HCT116 (cell line): ENCODE measurements around the gene SLC39A13.

ENCODE experiments used
- CEBPB ChIP-seq: IDR thresholded peaks from 2 replicates; pipeline ENCODE4 v1.6.1; 2012; ENCODE audit warnings: low read depth
- EZH2 ChIP-seq: fragments of 200-600 bp; sonication (generic); IDR thresholded peaks from 2 replicates; pipeline ENCODE4 v1.6.1; 2017; ENCODE audit warnings: antibody characterized with exemption, mixed run types
- FOSL1 ChIP-seq: IDR thresholded peaks from 2 replicates; pipeline ENCODE4 v1.6.1; 2012; ENCODE audit warnings: low read depth
- JUND ChIP-seq: IDR thresholded peaks from 2 replicates; pipeline ENCODE4 v1.6.1; 2012
- POLR2A ChIP-seq: IDR thresholded peaks from 2 replicates; pipeline ENCODE4 v1.7.0; 2011; ENCODE audit warnings: borderline replicate concordance; ENCODE audit not compliant: insufficient read depth, insufficient read length; ENCODE audit errors: extremely low read depth
- POLR2AphosphoS5 ChIP-seq: IDR thresholded peaks from 2 replicates; pipeline ENCODE4 v1.6.1; 2011; ENCODE audit warnings: mild to moderate bottlenecking, low read depth, low read length, moderate library complexity
- RAD21 ChIP-seq: IDR thresholded peaks from 2 replicates; pipeline ENCODE4 v1.6.1; 2012; ENCODE audit warnings: low read depth, mild to moderate bottlenecking
- SIN3A ChIP-seq: IDR thresholded peaks from 2 replicates; pipeline ENCODE4 v1.6.1; 2012; ENCODE audit warnings: low read depth
- SRF ChIP-seq: IDR thresholded peaks from 2 replicates; pipeline ENCODE4 v1.6.1; 2012; ENCODE audit warnings: low read depth
- ZNF274 ChIP-seq: fragments of 200-500 bp; sonication (Bioruptor generic); IDR thresholded peaks from 2 replicates; pipeline ENCODE4 v1.6.1; 2014; ENCODE audit warnings: mild to moderate bottlenecking, low read depth, low read length, inconsistent platforms
- TF ChIP-seq, protein P1 (sequence below), 3 experiments: fragments of 200-600 bp in 1 of 3; sonication (generic) in 1 of 3; IDR thresholded peaks in 2 of 3; conservative IDR thresholded peaks in 1 of 3; 2 replicates each; pipeline ENCODE4 v1.5.1; 2012 to 2017; ENCODE audit warnings: low read depth in 2 of 3, low read length in 2 of 3, antibody characterized with exemption in 1 of 3, borderline replicate concordance in 1 of 3, control low read depth in 1 of 3, mild to moderate bottlenecking in 1 of 3, mixed read lengths in 1 of 3, mixed run types in 1 of 3, moderate library complexity in 1 of 3; ENCODE audit not compliant: insufficient read depth in 1 of 3
- TF ChIP-seq, protein P2 (sequence below): IDR thresholded peaks from 2 replicates; pipeline ENCODE4 v1.6.1; 2012; ENCODE audit warnings: low read depth
- TF ChIP-seq, protein P3 (sequence below): IDR thresholded peaks from 2 replicates; pipeline ENCODE4 v1.6.1; 2011; ENCODE audit warnings: mild to moderate bottlenecking, low read length, moderate library complexity; ENCODE audit not compliant: insufficient replicate concordance; ENCODE audit errors: extremely low read depth

- TF ChIP-seq, protein P1, sequence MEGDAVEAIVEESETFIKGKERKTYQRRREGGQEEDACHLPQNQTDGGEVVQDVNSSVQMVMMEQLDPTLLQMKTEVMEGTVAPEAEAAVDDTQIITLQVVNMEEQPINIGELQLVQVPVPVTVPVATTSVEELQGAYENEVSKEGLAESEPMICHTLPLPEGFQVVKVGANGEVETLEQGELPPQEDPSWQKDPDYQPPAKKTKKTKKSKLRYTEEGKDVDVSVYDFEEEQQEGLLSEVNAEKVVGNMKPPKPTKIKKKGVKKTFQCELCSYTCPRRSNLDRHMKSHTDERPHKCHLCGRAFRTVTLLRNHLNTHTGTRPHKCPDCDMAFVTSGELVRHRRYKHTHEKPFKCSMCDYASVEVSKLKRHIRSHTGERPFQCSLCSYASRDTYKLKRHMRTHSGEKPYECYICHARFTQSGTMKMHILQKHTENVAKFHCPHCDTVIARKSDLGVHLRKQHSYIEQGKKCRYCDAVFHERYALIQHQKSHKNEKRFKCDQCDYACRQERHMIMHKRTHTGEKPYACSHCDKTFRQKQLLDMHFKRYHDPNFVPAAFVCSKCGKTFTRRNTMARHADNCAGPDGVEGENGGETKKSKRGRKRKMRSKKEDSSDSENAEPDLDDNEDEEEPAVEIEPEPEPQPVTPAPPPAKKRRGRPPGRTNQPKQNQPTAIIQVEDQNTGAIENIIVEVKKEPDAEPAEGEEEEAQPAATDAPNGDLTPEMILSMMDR (IDR thresholded peaks at IDR 0.05 in 2 of 3, conservative IDR thresholded peaks at IDR 0.05 in 1 of 3; ENCODE audit: borderline replicate concordance in 1 of 3, insufficient read depth in 1 of 3, low read depth in 2 of 3, low read length in 2 of 3): no peak
- TF ChIP-seq POLR2AphosphoS5 (no peak), RAD21 (no peak), EZH2 (no peak), POLR2A (no peak), ZNF274 (no peak), JUND (no peak), FOSL1 (no peak), SIN3A (no peak), SRF (no peak), CEBPB (no peak)
- TF ChIP-seq, protein P2, sequence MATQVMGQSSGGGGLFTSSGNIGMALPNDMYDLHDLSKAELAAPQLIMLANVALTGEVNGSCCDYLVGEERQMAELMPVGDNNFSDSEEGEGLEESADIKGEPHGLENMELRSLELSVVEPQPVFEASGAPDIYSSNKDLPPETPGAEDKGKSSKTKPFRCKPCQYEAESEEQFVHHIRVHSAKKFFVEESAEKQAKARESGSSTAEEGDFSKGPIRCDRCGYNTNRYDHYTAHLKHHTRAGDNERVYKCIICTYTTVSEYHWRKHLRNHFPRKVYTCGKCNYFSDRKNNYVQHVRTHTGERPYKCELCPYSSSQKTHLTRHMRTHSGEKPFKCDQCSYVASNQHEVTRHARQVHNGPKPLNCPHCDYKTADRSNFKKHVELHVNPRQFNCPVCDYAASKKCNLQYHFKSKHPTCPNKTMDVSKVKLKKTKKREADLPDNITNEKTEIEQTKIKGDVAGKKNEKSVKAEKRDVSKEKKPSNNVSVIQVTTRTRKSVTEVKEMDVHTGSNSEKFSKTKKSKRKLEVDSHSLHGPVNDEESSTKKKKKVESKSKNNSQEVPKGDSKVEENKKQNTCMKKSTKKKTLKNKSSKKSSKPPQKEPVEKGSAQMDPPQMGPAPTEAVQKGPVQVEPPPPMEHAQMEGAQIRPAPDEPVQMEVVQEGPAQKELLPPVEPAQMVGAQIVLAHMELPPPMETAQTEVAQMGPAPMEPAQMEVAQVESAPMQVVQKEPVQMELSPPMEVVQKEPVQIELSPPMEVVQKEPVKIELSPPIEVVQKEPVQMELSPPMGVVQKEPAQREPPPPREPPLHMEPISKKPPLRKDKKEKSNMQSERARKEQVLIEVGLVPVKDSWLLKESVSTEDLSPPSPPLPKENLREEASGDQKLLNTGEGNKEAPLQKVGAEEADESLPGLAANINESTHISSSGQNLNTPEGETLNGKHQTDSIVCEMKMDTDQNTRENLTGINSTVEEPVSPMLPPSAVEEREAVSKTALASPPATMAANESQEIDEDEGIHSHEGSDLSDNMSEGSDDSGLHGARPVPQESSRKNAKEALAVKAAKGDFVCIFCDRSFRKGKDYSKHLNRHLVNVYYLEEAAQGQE: no peak
- TF ChIP-seq, protein P3, sequence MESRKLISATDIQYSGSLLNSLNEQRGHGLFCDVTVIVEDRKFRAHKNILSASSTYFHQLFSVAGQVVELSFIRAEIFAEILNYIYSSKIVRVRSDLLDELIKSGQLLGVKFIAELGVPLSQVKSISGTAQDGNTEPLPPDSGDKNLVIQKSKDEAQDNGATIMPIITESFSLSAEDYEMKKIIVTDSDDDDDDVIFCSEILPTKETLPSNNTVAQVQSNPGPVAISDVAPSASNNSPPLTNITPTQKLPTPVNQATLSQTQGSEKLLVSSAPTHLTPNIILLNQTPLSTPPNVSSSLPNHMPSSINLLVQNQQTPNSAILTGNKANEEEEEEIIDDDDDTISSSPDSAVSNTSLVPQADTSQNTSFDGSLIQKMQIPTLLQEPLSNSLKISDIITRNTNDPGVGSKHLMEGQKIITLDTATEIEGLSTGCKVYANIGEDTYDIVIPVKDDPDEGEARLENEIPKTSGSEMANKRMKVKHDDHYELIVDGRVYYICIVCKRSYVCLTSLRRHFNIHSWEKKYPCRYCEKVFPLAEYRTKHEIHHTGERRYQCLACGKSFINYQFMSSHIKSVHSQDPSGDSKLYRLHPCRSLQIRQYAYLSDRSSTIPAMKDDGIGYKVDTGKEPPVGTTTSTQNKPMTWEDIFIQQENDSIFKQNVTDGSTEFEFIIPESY: no peak
These were observed 19.5 kb upstream of the SLC39A13 start for GRCh38 chr11:47388697-47389576.
